ENCODE results near the gene SLC17A2.
"Not testable (repeated sequence)": the region's sequence is repeated elsewhere in the genome, so short reads cannot be mapped to it uniquely, and the experiment has no call there.

SLC17A2 gene

GRCh38 chr6:25951296-25952032 lies 21.0 kb upstream of the SLC17A2 start:
- DNase-seq, result no peak

- no peak for DNase-seq
Observed at GRCh38 chr6:25950297-25950696, 19.8 kb upstream of the SLC17A2 start.

GRCh38 chr6:25949695-25950094 lies 19.2 kb upstream of the SLC17A2 start:
- DNase-seq, result no peak

GRCh38 chr6:25947492-25947891 lies 17.0 kb upstream of the SLC17A2 start:
- not testable (repeated sequence) for DNase-seq

GRCh38 chr6:25946631-25947030 lies 16.1 kb upstream of the SLC17A2 start:
- no peak for DNase-seq

- DNase-seq, result not testable (repeated sequence)
Observed at GRCh38 chr6:25945738-25946137, 15.2 kb upstream of the SLC17A2 start.

GRCh38 chr6:25944688-25945574 lies 14.4 kb upstream of the SLC17A2 start:
- no peak for DNase-seq

GRCh38 chr6:25943887-25944286 lies 13.4 kb upstream of the SLC17A2 start:
- DNase-seq, result no peak

- peak; percentile 51 to 67 (median 63) for DNase-seq
Observed at GRCh38 chr6:25942561-25943147, 12.2 kb upstream of the SLC17A2 start.

- DNase-seq, result no peak
Observed at GRCh38 chr6:25939593-25939992, 9.1 kb upstream of the SLC17A2 start.

GRCh38 chr6:25935953-25936352 lies 5.5 kb upstream of the SLC17A2 start:
- DNase-seq, result no peak

- no peak for DNase-seq
Observed at GRCh38 chr6:25934735-25935313, 4.3 kb upstream of the SLC17A2 start.

GRCh38 chr6:25934156-25934555 lies 3.7 kb upstream of the SLC17A2 start:
- no peak for DNase-seq

GRCh38 chr6:25931411-25931709 lies 869 bp upstream of the SLC17A2 start:
- no peak for DNase-seq

- not testable (repeated sequence) for DNase-seq
Observed at GRCh38 chr6:25929785-25930184, 706 bp downstream of the SLC17A2 start.

- no peak for DNase-seq
Observed at GRCh38 chr6:25928562-25929324, 1.7 kb downstream of the SLC17A2 start.

GRCh38 chr6:25927756-25928216 lies 2.7 kb downstream of the SLC17A2 start:
- DNase-seq, result no peak

GRCh38 chr6:25927178-25927577 lies 3.3 kb downstream of the SLC17A2 start:
- DNase-seq, result peak; percentile 20 to 43 (median 40)

GRCh38 chr6:25925876-25926275 lies 4.6 kb downstream of the SLC17A2 start:
- no peak for DNase-seq

- DNase-seq, result no peak
Observed at GRCh38 chr6:25922301-25922700, 8.2 kb downstream of the SLC17A2 start.

GRCh38 chr6:25921525-25922203 lies 8.8 kb downstream of the SLC17A2 start:
- DNase-seq, result peak in 2 of 3 donors; percentile 19 to 21

- no peak for DNase-seq
Observed at GRCh38 chr6:25919657-25920056, 10.8 kb downstream of the SLC17A2 start.
